Upper lobe of right lung (tissue), 1 donor: ENCODE results near the gene MCM7. TPM values are rescaled to one million over a fixed set of nuclear protein-coding genes. Genes with fewer than 3 reads are reported as not detected.
A peak's percentile ranks its signal among the peaks of the same experiment; 100 is the strongest.

Source experiments
- ATAC-seq: fragments of 200-7000 bp; cut with Tn5 transposase; one replicate; pipeline ENCODE4 v1.9.1; 2020; ENCODE audit warnings: mild to moderate bottlenecking, moderate library complexity
- DNase-seq: peaks from one replicate; pipeline ENCODE4 v3.0.0-alpha.2; 2020
- H3K27ac ChIP-seq: fragments of 200-600 bp; one replicate; pipeline ENCODE4 v1.8.0; 2022
- H3K27me3 ChIP-seq: fragments of 200-600 bp; one replicate; pipeline ENCODE4 v1.8.0; 2022; ENCODE audit warnings: mild to moderate bottlenecking
- H3K36me3 ChIP-seq: fragments of 200-600 bp; one replicate; pipeline ENCODE4 v1.8.0; 2022
- H3K4me1 ChIP-seq: fragments of 200-600 bp; one replicate; pipeline ENCODE4 v1.8.0; 2022
- H3K4me3 ChIP-seq: fragments of 200-600 bp; one replicate; pipeline ENCODE4 v1.8.0; 2022; ENCODE audit warnings: mild to moderate bottlenecking
- H3K9me3 ChIP-seq: fragments of 200-600 bp; one replicate; pipeline ENCODE4 v1.8.0; 2022
- CTCF ChIP-seq: fragments of 200-600 bp; IDR thresholded peaks from one replicate; pipeline ENCODE4 v1.8.0; 2022; ENCODE audit warnings: antibody characterized with exemption
- intact Hi-C: fragments of 100-400 bp; cut with DNase I; formaldehyde crosslinking; loops from one replicate; pipeline ENCODE4 v1.11.0; 2022
- total RNA-seq: library from RNA; stranded (reverse); fragmentation: NEBNext Ultra II Directional; extraction: Animal tissue kit (Norgen Biotek cat#: 25700); gene quantifications from one replicate; pipeline ENCODE4 v1.2.1, GENCODE V29; 2021
- donor health status: DM: no; HTN: yes; CAD: no; lungs with severe emphysema.

MCM7 gene
- total RNA-seq, 1 donor from 2014 or later, result 48.7 TPM

GRCh38 chr7:100142461-100142860, 41.3 kb upstream of the MCM7 start:
- H3K4me3 ChIP-seq, result no peak overlapping the region
- H3K36me3 ChIP-seq, result no peaks in the 10 kb centered on the region
- no peaks in the 10 kb centered on the region for H3K27me3 ChIP-seq
- H3K27ac ChIP-seq, result no peak overlapping the region
- no peak for ATAC-seq
- no peak for DNase-seq
- no peaks in the 10 kb centered on the region for H3K9me3 ChIP-seq
- H3K4me1 ChIP-seq, result no peaks in the 10 kb centered on the region
- intact Hi-C loops, result no loop called here
- no peak for TF ChIP-seq CTCF

DNA sequence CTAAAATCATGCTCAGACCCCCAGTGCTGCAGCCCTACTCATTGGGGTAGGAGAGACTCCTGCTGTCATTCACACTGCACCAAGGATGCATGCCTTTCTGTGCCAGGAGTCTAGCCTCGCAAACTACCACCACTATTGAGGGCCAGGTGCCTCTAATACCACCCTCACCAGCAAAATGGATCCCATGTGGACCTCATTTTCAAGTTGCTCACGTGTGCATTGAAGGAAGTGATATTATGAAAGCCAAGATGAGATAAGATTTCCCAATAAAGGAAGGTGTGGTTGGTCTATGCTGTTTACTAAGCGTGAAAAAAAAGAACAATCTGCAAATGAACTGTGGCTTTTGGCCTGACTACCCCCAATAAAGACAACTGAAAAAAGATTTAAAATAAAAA, 40.4 kb upstream of the MCM7 start:
- intact Hi-C loops, result no loop called here
- ATAC-seq (no peak), DNase-seq (no peak)
- H3K4me3 ChIP-seq, result no peak overlapping the region
- no peaks in the 10 kb centered on the region for H3K27me3 ChIP-seq
- H3K4me1 ChIP-seq, result no peaks in the 10 kb centered on the region
- H3K27ac ChIP-seq, result no peak overlapping the region
- no peaks in the 10 kb centered on the region for H3K36me3 ChIP-seq
- no peak for TF ChIP-seq CTCF
- H3K9me3 ChIP-seq, result no peaks in the 10 kb centered on the region

GRCh38 chr7:100137851-100138760, 36.9 kb upstream of the MCM7 start:
- TF ChIP-seq CTCF, result no peak
- intact Hi-C loops, result loop anchor here (10.0 kb wide), 1 partner anchor 77 kb away; the partner anchor contains the start of gene PVRIG
- Histone ChIP-seq H3K4me1 (no peaks in the 10 kb centered on the region), H3K27ac (no peak overlapping the region), H3K27me3 (no peaks in the 10 kb centered on the region), H3K4me3 (no peak overlapping the region), H3K36me3 (no peaks in the 10 kb centered on the region), H3K9me3 (no peaks in the 10 kb centered on the region)
- no peak for DNase-seq
- no peak for ATAC-seq

- Histone ChIP-seq H3K4me3 (no peak overlapping the region), H3K4me1 (peaks cover 6% of the 10 kb centered on the region), H3K9me3 (no peaks in the 10 kb centered on the region), H3K27me3 (no peaks in the 10 kb centered on the region), H3K27ac (no peak overlapping the region), H3K36me3 (no peaks in the 10 kb centered on the region)
- ATAC-seq (peak; percentile 91), DNase-seq (no peak)
- intact Hi-C loops, result loop anchor here (10.0 kb wide), 1 partner anchor 82 kb away; the partner anchor contains the start of gene PVRIG
- TF ChIP-seq CTCF, result peak; percentile 77
These were observed 31.5 kb upstream of the MCM7 start for GRCh38 chr7:100132697-100133151.

GRCh38 chr7:100132126-100132525, 30.9 kb upstream of the MCM7 start:
- no peak for TF ChIP-seq CTCF
- Histone ChIP-seq H3K9me3 (no peaks in the 10 kb centered on the region), H3K4me3 (no peak overlapping the region), H3K27me3 (no peaks in the 10 kb centered on the region), H3K27ac (no peak overlapping the region), H3K4me1 (peaks cover 6% of the 10 kb centered on the region), H3K36me3 (no peaks in the 10 kb centered on the region)
- ATAC-seq (no peak), DNase-seq (no peak)
- intact Hi-C loops, result loop anchor here (10.0 kb wide), 1 partner anchor 83 kb away; the partner anchor contains the start of gene PVRIG
